ENCODE data around the gene NHS. TPM values are rescaled to one million over a fixed set of nuclear protein-coding genes. Genes with fewer than 3 reads are reported as not detected.
A peak's percentile ranks its signal among the peaks of the same experiment; 100 is the strongest.

NHS gene
- total RNA-seq, 1 experiment from 2014 or later: 0.05 TPM

GRCh38 chrX:17610788-17611187, 235.8 kb downstream of the NHS start:
- in situ Hi-C loops (cut with HindIII; ENCODE audit: low pct_unique_long_range_greater_than_20kb, low sequenced_read_pairs): no loop called here
- DNase-seq (ENCODE audit: low read depth, low spot score): no peak

- DNase-seq (ENCODE audit: low read depth, low spot score): peak; percentile 13
- in situ Hi-C loops (cut with HindIII; ENCODE audit: low pct_unique_long_range_greater_than_20kb, low sequenced_read_pairs): no loop called here
Measured at GRCh38 chrX:17613979-17614588, 239.1 kb downstream of the NHS start.

GRCh38 chrX:17616936-17617335, 241.9 kb downstream of the NHS start:
- DNase-seq (ENCODE audit: low read depth, low spot score): no peak
- in situ Hi-C loops (cut with HindIII; ENCODE audit: low pct_unique_long_range_greater_than_20kb, low sequenced_read_pairs): no loop called here

GRCh38 chrX:17617806-17618205, 242.8 kb downstream of the NHS start:
- DNase-seq (ENCODE audit: low read depth, low spot score): no peak
- in situ Hi-C loops (cut with HindIII; ENCODE audit: low pct_unique_long_range_greater_than_20kb, low sequenced_read_pairs): no loop called here

GRCh38 chrX:17621566-17622270, 246.7 kb downstream of the NHS start:
- no peak for DNase-seq (ENCODE audit: low read depth, low spot score)
- in situ Hi-C loops (cut with HindIII; ENCODE audit: low pct_unique_long_range_greater_than_20kb, low sequenced_read_pairs): no loop called here

- DNase-seq (ENCODE audit: low read depth, low spot score): no peak
- in situ Hi-C loops (cut with HindIII; ENCODE audit: low pct_unique_long_range_greater_than_20kb, low sequenced_read_pairs): no loop called here
Measured at GRCh38 chrX:17622331-17622730, 247.3 kb downstream of the NHS start.

- in situ Hi-C loops (cut with HindIII; ENCODE audit: low pct_unique_long_range_greater_than_20kb, low sequenced_read_pairs): no loop called here
Measured at GRCh38 chrX:17623750-17624149, 248.8 kb downstream of the NHS start.

GRCh38 chrX:17627026-17627425, 252.0 kb downstream of the NHS start:
- in situ Hi-C loops (cut with HindIII; ENCODE audit: low pct_unique_long_range_greater_than_20kb, low sequenced_read_pairs): no loop called here
- DNase-seq (ENCODE audit: low read depth, low spot score): no peak

More at GRCh38 chrX:17623750-17624149, 248.8 kb downstream of the NHS start:
- DNase-seq (ENCODE audit: low read depth, low spot score): no peak

GRCh38 chrX:17628976-17629375, 254.0 kb downstream of the NHS start:
- in situ Hi-C loops (cut with HindIII; ENCODE audit: low pct_unique_long_range_greater_than_20kb, low sequenced_read_pairs): no loop called here

GRCh38 chrX:17629519-17629918, 254.5 kb downstream of the NHS start:
- in situ Hi-C loops (cut with HindIII; ENCODE audit: low pct_unique_long_range_greater_than_20kb, low sequenced_read_pairs): no loop called here
- no peak for DNase-seq (ENCODE audit: low read depth, low spot score)

More at GRCh38 chrX:17628976-17629375, 254.0 kb downstream of the NHS start:
- DNase-seq (ENCODE audit: low read depth, low spot score): no peak

- no peak for DNase-seq (ENCODE audit: low read depth, low spot score)
- in situ Hi-C loops (cut with HindIII; ENCODE audit: low pct_unique_long_range_greater_than_20kb, low sequenced_read_pairs): no loop called here
Measured at GRCh38 chrX:17631647-17632046, 256.6 kb downstream of the NHS start.

GRCh38 chrX:17632942-17633341, 257.9 kb downstream of the NHS start:
- in situ Hi-C loops (cut with HindIII; ENCODE audit: low pct_unique_long_range_greater_than_20kb, low sequenced_read_pairs): no loop called here

GRCh38 chrX:17633546-17633945, 258.5 kb downstream of the NHS start:
- in situ Hi-C loops (cut with HindIII; ENCODE audit: low pct_unique_long_range_greater_than_20kb, low sequenced_read_pairs): no loop called here

More at GRCh38 chrX:17632942-17633341, 257.9 kb downstream of the NHS start:
- DNase-seq (ENCODE audit: low read depth, low spot score): no peak

GRCh38 chrX:17634542-17635207, 259.7 kb downstream of the NHS start:
- in situ Hi-C loops (cut with HindIII; ENCODE audit: low pct_unique_long_range_greater_than_20kb, low sequenced_read_pairs): no loop called here
- no peak for DNase-seq (ENCODE audit: low read depth, low spot score)

More at GRCh38 chrX:17633546-17633945, 258.5 kb downstream of the NHS start:
- DNase-seq (ENCODE audit: low read depth, low spot score): no peak

GRCh38 chrX:17635231-17635630, 260.2 kb downstream of the NHS start:
- no peak for DNase-seq (ENCODE audit: low read depth, low spot score)

GRCh38 chrX:17637235-17637634, 262.2 kb downstream of the NHS start:
- no peak for DNase-seq (ENCODE audit: low read depth, low spot score)
- in situ Hi-C loops (cut with HindIII; ENCODE audit: low pct_unique_long_range_greater_than_20kb, low sequenced_read_pairs): no loop called here

More at GRCh38 chrX:17635231-17635630, 260.2 kb downstream of the NHS start:
- in situ Hi-C loops (cut with HindIII; ENCODE audit: low pct_unique_long_range_greater_than_20kb, low sequenced_read_pairs): no loop called here

GRCh38 chrX:17638731-17639130, 263.7 kb downstream of the NHS start:
- in situ Hi-C loops (cut with HindIII; ENCODE audit: low pct_unique_long_range_greater_than_20kb, low sequenced_read_pairs): no loop called here
- DNase-seq (ENCODE audit: low read depth, low spot score): no peak

GRCh38 chrX:17642891-17643290, 267.9 kb downstream of the NHS start:
- DNase-seq (ENCODE audit: low read depth, low spot score): no peak
- in situ Hi-C loops (cut with HindIII; ENCODE audit: low pct_unique_long_range_greater_than_20kb, low sequenced_read_pairs): no loop called here

- in situ Hi-C loops (cut with HindIII; ENCODE audit: low pct_unique_long_range_greater_than_20kb, low sequenced_read_pairs): no loop called here
- DNase-seq (ENCODE audit: low read depth, low spot score): no peak
Measured at GRCh38 chrX:17643528-17643927, 268.5 kb downstream of the NHS start.
